ENCODE results near the gene DCUN1D2.
"Not testable (repeated sequence)": the region's sequence is repeated elsewhere in the genome, so short reads cannot be mapped to it uniquely, and the experiment has no call there.

The DCUN1D2 gene

DNA sequence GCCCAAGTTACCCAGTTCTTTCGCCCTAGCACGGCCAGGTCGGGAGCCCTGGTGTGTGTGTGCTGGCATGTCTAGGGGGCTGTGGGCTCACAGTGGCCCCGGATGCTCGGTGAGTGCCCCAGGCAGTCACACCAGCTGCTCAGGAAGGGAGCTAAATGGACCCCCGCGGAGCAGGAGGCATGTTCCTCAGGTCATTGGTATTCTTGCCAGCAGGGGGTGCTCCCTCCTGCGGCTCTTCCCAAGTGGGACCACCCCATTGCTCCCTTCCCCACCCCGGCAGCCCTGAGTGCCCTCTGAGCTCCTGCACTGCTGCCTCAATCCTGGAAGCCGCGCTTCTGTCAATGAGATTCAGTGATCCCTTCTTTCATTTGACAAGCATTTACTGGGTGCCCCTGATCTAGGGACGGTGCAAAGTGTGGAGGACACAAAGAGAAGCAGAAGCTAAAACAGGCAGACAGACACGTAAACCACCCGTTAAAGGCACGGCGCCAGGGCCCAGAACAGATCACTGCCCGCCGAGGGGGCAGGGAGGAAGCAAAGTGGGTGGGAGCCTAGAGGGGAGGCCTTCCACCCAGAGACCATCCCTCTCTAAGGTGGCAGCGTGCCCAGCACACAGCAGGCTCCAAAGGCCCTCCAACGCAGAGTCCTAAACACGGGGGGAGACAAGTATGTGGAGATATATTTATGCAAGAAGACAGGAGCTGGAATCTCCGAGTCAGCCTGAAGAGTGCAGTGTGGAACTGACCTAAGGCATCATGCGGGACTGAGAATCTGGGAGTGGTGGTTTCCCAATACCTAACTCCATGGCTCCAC, 32.1 kb downstream of the DCUN1D2 start:
- TF ChIP-seq Cebpa-rat (IDR thresholded peaks at IDR 0.05): no peak

DNA sequence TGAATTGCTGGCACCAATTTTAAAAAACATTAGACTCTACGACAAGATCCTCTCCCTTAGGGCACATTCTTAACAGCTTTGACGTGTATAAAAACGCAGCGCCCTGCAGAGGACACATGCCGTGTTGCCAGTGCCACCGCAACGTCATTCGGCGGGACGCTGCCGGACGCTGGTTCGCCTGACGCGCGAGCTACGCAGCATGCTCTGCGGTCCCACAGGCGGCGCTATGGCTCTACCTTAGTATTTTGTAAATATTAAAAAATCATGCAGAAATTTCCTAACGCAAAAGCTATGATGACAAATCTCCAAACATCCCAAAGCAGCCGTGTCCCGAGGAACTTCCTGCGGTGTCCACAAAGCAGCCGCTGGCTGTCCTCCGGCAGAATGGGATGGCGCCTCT, 33.0 kb downstream of the DCUN1D2 start:
- Histone ChIP-seq H3K27me3 (no peaks in the 10 kb centered on the region), H3K4me2 (no peak overlapping the region), H4K20me1 (no peaks in the 10 kb centered on the region), H3K4me3 (no peak overlapping the region), H3K27ac (no peak overlapping the region), H3K4me1 (peaks cover 22% of the 10 kb centered on the region), H3K9me3 (no peaks in the 10 kb centered on the region), H3K9ac (no peak overlapping the region), H3K36me3 (peaks cover 79% of the 10 kb centered on the region)
- no peak for TF ChIP-seq Cebpa-rat (IDR thresholded peaks at IDR 0.05)

More for the DNA sequence above, 32.1 kb downstream of the DCUN1D2 start:
- no peaks in the 10 kb centered on the region for H3K27me3 ChIP-seq
- no peaks in the 10 kb centered on the region for H4K20me1 ChIP-seq
- H3K9me3 ChIP-seq: no peaks in the 10 kb centered on the region
- H3K4me1 ChIP-seq: peaks cover 12% of the 10 kb centered on the region
- no peak overlapping the region for H3K4me2 ChIP-seq
- peaks cover 74% of the 10 kb centered on the region for H3K36me3 ChIP-seq
- H3K27ac ChIP-seq: no peak overlapping the region
- no peak overlapping the region for H3K9ac ChIP-seq
- H3K4me3 ChIP-seq: no peak overlapping the region

DNA sequence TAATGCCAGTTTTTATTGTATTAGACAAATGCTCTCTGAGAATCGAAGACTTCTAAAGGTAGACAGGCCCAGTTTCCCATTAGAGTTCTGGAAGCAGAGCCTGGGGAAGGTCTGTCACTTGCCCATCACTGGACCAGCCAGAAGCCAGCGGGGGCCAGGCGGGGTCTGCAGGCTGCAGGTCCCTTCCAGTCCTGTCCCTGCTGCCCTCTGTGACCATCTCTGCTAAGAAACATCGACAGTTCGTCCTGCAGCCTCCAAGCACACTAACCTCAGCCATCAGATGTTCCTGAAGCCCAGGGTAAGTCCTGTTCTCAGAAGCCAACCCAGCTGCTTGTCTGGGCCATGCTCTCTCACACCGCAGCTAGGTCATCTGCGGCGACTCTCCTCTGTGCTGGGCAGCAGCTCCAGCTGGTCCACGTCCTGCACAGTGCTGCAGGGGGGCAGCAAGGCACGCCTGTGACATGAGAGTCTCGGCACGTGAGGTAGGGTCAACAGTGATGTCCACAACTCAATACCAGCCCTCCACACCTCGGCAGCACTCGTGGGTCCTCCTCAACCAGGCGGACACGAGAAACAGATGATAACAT, 34.3 kb downstream of the DCUN1D2 start:
- no peak overlapping the region for H3K4me3 ChIP-seq
- no peak overlapping the region for H3K9ac ChIP-seq
- no peaks in the 10 kb centered on the region for H4K20me1 ChIP-seq
- peaks cover 35% of the 10 kb centered on the region for H3K4me1 ChIP-seq
- peaks cover 70% of the 10 kb centered on the region for H3K36me3 ChIP-seq
- no peak overlapping the region for H3K4me2 ChIP-seq
- TF ChIP-seq Cebpa-rat (IDR thresholded peaks at IDR 0.05): no peak
- H3K27me3 ChIP-seq: no peaks in the 10 kb centered on the region
- no peaks in the 10 kb centered on the region for H3K9me3 ChIP-seq
- H3K27ac ChIP-seq: no peak overlapping the region

DNA sequence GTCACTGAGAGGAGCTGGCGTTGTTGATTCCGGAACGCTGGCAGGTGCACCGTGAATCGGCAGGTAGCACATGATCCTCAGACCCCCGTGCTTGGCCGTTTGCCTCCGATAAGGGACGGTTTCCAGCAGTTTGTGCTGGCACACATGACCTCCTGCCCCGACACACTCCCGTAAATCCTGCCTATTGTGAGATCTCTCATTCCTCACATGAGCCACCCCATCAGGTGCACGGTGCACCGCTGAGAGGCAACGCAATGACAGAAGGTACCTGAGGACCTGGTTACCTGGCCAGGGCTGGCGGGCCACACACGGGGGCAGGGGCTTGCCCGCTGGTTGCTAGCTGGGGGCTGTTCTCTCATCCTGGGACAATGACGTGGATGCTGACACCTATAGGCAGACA, 35.1 kb downstream of the DCUN1D2 start:
- peaks cover 42% of the 10 kb centered on the region for H3K4me1 ChIP-seq
- H3K9me3 ChIP-seq: no peaks in the 10 kb centered on the region
- H3K4me2 ChIP-seq: no peak overlapping the region
- H3K9ac ChIP-seq: no peak overlapping the region
- H3K27me3 ChIP-seq: no peaks in the 10 kb centered on the region
- H3K27ac ChIP-seq: no peak overlapping the region
- H3K36me3 ChIP-seq: peaks cover 62% of the 10 kb centered on the region
- TF ChIP-seq Cebpa-rat (IDR thresholded peaks at IDR 0.05): no peak
- H3K4me3 ChIP-seq: no peak overlapping the region
- no peaks in the 10 kb centered on the region for H4K20me1 ChIP-seq

DNA sequence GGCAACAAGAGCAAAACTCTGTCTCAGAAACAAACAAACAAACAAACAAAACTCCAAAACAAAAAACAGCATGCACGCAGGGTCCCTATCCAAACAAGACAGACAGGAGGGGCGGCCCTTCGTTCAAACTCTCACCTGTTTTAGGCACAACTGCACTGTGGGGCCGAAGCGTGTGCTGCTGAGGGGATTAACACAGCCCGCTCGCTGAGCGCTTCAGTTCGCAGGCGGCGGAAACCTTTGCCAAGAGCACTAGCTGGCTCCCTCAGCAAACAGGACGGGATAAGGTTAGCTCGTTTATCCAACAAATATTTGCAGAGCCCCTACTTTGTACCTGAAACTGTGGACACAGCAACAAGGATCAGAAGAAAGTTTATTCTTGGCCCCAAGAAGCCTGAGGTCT, 35.6 kb downstream of the DCUN1D2 start:
- Histone ChIP-seq H4K20me1 (no peaks in the 10 kb centered on the region), H3K9ac (no peak overlapping the region), H3K27me3 (no peaks in the 10 kb centered on the region), H3K27ac (no peak overlapping the region), H3K4me1 (peaks cover 47% of the 10 kb centered on the region), H3K36me3 (peaks cover 57% of the 10 kb centered on the region), H3K4me2 (no peak overlapping the region), H3K9me3 (no peaks in the 10 kb centered on the region), H3K4me3 (no peak overlapping the region)
- TF ChIP-seq Cebpa-rat (IDR thresholded peaks at IDR 0.05): no peak

DNA sequence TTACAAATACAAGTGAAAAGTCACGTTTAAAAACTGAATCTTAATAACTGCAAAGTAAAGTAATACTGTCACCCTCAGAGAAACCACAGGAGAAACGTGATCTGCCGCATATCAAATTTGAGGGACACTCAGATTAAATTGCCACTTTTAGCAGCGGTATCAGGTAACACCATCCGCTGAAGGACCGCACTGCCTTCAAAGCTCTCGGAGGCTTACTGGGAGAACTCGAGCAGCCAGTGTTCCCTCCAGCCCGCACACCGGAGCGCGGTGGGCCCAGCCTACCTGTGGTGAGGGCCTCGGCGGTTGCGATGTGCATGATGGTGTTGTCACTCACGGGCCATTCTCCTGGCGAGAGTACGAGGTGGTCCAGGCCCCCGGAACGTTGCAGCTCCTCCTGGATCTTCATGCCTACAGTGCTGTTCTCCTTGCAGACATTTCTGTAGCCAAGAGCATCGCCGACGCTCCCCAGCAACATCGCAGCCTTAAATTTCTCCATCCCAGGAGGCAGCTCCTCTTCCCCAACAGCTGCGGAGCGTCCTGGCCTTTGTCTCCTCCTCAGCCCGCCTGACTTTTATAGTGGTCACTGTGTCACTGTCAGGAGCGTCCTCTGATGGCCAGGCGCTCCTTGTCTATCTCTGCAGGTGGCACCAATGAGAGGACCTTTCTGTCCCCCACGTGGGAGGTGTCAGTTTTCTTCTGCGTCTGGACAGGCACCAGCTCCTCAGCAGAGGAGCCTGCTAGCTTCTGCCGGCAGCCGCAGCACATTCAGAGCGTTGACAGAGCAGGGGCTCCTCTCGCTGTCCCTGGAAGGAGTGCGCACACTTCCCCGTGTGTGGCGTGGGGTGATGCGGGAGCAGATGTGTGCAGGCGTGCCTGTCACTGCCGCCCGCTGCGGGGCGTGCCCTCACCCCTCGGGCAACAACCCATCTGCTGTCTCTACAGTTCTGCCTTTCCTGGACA, 37.3 kb downstream of the DCUN1D2 start, which contains the start of gene ADPRHL1:
Gene ADPRHL1, minus strand, starts transcription at position 547 of the 960 bp plus-strand sequence. Its CDS starts 51 bp downstream, at position 496.
- Histone ChIP-seq H4K20me1 (no peaks in the 10 kb centered on the region), H3K4me1 (peaks cover 61% of the 10 kb centered on the region), H3K4me2 (peak within 1 kb of the TSS; percentile 94), H3K27me3 (no peaks in the 10 kb centered on the region), H3K27ac (peak within 1 kb of the TSS; percentile 82), H3K9me3 (no peaks in the 10 kb centered on the region), H3K9ac (peak within 1 kb of the TSS; percentile 66), H3K4me3 (no peak within 1 kb of the TSS), H3K36me3 (peaks cover 42% of the 10 kb centered on the region)
- no peak for TF ChIP-seq Cebpa-rat (IDR thresholded peaks at IDR 0.05)

DNA sequence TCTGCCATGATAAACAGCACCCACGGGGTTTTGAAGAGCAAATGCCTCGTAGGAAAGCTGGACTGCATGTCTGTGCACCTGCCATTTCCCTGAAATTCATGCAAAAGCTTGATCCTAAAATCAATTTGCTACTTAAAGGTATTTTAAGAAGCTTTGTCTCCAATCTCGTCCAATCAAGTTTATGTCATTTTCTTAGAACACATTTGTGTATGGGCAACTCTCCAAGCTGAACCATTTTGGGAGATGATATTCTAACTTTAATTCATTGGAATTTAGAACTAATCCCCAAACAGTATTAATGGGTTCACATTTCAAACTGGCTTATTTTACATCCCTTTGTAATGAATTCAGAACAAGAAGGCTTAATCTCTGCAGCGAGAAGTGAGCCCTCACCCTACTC, 38.0 kb downstream of the DCUN1D2 start:
- H3K27me3 ChIP-seq: no peaks in the 10 kb centered on the region
- H3K9me3 ChIP-seq: no peaks in the 10 kb centered on the region
- H3K9ac ChIP-seq: peak overlapping the region; percentile 66
- H3K4me2 ChIP-seq: peak overlapping the region; percentile 94
- H4K20me1 ChIP-seq: no peaks in the 10 kb centered on the region
- no peak for TF ChIP-seq Cebpa-rat (IDR thresholded peaks at IDR 0.05)
- H3K4me3 ChIP-seq: no peak overlapping the region
- H3K36me3 ChIP-seq: peaks cover 34% of the 10 kb centered on the region
- H3K4me1 ChIP-seq: peaks cover 69% of the 10 kb centered on the region
- peak overlapping the region; percentile 82 for H3K27ac ChIP-seq

DNA sequence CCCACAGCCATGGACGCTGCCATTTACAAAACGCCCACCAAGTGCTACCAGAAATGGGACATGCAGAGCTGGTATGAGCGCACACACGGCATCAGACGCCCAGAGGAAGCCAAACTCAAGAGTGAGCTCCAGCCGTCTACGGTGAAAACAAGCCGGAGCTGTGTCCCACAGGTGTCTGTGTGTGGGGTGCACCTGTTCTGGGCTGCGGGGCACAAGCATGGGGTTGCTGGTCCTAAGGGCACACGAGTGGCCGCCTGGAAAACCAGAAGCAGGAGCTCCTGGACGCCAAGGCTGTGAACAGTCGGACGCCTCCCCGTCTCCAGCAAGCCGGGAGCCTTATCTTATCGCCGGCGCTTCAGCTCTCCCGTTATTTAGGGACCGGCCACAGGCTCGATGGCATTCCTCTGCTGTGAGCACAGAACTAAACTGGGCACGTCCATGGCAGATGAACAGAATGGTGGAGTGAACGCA, 38.5 kb downstream of the DCUN1D2 start:
- Histone ChIP-seq H3K36me3 (peaks cover 30% of the 10 kb centered on the region), H3K4me1 (peaks cover 73% of the 10 kb centered on the region), H3K9me3 (no peaks in the 10 kb centered on the region), H3K9ac (peak overlapping the region; percentile 66), H3K27me3 (no peaks in the 10 kb centered on the region), H3K27ac (peak overlapping the region; percentile 82), H4K20me1 (no peaks in the 10 kb centered on the region), H3K4me3 (no peak overlapping the region; the same call in 1 of the 2 replicates), H3K4me2 (peak overlapping the region; percentile 94)
- TF ChIP-seq Cebpa-rat (IDR thresholded peaks at IDR 0.05): no peak

DNA sequence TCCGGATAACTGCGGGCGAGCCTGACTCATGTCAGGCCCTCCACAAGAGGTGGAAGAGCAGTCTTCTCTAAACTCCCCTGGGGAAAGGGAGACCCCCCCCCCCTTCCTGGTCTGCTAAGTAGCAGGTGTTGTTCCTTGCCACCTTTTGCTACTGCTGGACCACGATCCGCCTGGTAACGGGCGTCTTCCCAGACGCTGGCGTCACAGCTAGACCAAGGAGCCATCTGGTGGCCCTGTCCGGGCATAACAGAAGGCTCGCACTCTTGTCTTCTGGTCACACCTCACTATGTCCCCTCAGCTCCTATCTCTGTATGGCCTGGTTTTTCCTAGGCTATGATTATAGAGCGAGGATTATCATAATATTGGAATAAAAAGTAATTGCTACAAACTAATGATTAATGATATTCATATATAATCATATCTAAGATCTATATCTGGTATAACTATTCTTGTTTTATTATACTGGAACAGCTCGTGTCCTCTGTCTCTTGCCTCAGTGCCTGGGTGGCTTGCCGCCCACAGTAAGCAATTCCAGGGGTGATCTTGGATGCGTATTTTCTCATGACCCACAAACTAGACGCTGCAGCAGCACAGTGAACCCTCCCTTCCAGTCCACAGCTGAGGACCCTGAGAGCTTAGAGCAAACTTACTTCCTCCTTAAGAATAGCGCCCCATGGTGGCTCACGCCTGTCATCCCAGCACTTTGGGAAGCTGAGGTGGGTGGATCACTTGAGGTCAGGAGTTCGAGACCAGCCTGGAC, 39.5 kb downstream of the DCUN1D2 start:
- Histone ChIP-seq H3K4me1 (peaks cover 83% of the 10 kb centered on the region), H3K4me3 (peak overlapping the region; percentile 22), H3K4me2 (peak overlapping the region; percentile 94)

DNA sequence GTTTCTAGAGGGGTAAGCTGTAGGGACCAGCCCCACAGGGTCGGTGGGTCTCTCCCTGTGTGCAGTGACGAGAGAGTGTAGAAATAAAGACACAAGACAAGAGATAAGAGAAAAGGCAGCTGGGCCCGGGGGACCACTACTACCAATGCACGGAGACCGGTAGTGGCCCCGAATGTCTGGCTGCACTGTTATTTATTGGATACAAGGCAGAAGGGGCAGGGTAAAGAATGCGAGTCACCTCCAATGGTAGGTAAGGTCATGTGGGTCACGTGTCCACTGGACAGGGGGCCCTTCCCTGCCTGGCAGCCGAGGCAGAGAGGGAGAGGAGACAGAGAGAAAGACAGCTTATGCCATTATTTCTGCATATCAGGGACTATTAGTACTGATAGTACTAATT, 40.2 kb downstream of the DCUN1D2 start:
- H3K9me3 ChIP-seq, H4K20me1 ChIP-seq, H3K27me3 ChIP-seq: not testable (repeated sequence)
- peaks cover 88% of the 10 kb centered on the region for H3K4me1 ChIP-seq
- peaks cover 14% of the 10 kb centered on the region for H3K36me3 ChIP-seq
- H3K27ac ChIP-seq: peak overlapping the region; percentile 97
- H3K4me2 ChIP-seq: peak overlapping the region; percentile 94
- peak overlapping the region; percentile 80 for H3K9ac ChIP-seq
- peak overlapping the region; percentile 65 for H3K4me3 ChIP-seq

More for the DNA sequence above, 39.5 kb downstream of the DCUN1D2 start:
- H3K27me3 ChIP-seq, H4K20me1 ChIP-seq, H3K9me3 ChIP-seq: not testable (repeated sequence)
- Histone ChIP-seq H3K9ac (peak overlapping the region; percentile 80), H3K27ac (peak overlapping the region; percentile 97), H3K36me3 (peaks cover 20% of the 10 kb centered on the region)
